Measurements from ENCODE around the gene NAP1L5.

NAP1L5 gene, protein sequence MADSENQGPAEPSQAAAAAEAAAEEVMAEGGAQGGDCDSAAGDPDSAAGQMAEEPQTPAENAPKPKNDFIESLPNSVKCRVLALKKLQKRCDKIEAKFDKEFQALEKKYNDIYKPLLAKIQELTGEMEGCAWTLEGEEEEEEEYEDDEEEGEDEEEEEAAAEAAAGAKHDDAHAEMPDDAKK

GRCh38 chr4:88697588-88698329 lies at the start of gene NAP1L5:
TSS of gene NAP1L5 (minus strand) at chr4:88697829. CDS start at chr4:88697754, 75 bp downstream.
- peak; percentile 37 for DNase-seq

- DNase-seq, result no peak
Measured at GRCh38 chr4:88747351-88747750, 49.7 kb upstream of the NAP1L5 start.

DNA sequence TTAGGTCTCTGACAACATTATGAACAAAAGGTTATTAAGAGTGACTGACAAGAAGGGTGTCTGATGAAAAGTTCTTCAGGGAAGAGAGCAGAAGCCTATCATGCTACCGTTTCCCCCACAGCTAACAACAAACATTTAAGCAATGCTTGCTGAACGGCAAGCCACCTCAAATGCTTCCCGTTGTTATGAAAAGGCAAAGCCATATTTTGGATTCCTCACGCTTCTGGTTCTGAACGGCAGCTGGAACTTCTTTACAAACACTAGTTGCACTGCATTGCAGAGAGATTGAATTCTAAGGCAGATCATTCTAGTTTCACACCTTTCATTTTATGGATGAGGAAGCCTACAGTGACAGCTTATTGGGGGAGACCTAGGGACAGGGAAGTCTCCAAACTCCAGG lies 48.6 kb upstream of the NAP1L5 start:
- no peak for DNase-seq

GRCh38 chr4:88745581-88746163 lies 48.0 kb upstream of the NAP1L5 start:
- no peak for DNase-seq

DNA sequence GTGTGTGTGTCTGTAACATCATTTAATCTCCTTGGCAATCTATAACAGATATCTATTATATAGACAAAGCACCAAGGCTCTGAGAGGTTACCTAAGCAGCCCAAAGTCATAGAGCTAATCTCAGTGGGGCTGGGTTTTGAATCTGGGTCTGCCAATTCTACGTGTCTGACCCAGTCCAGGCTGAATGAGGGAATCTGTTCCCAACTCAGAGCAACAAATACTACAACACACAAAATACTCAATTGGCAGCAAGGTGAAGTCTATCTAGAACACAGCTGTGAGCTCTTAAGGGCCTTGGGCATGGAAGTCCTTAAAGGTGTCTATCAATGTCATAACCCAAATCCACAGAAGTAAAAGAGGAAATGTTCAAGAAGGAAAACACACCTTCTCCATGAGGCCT lies 47.5 kb upstream of the NAP1L5 start:
- DNase-seq, result no peak

DNA sequence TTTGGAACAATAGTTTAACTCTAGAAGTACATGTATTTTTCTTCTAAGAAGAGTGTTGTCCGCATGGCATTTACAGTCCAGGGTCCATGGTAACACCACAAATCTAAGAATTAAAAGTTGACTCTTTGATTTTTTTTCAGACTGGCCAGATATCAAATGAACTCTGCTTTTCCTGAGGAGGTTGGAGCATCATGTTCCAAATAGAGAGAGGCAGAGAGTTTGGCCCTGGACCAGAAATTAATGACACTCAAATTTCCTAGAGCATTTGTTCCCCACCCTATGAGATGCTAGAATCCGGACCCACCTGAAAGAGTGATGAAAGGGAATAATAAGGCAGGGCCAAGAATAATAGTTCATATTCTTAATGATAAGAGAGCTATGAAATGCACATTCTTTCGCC lies 47.0 kb upstream of the NAP1L5 start:
- DNase-seq, result no peak

GRCh38 chr4:88743696-88744095 lies 46.1 kb upstream of the NAP1L5 start:
- DNase-seq, result no peak

DNA sequence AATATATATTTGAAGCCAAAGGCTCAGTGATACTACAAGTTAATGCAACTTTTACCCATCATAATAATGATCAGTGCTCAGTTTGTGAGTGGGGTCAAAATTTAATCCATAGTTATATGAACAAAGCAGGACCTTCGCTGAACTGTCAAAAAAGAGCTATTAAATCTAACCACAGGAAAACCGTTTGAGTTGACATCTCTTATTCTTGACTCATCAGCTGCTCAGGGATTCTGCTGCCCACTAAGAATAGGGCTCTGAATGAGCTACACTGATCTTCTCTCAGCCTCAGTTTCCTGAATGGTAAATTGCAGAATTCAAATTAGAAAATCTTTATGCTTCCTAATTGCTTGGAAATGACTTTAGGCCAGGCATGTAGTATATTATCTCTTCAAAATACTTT lies 44.9 kb upstream of the NAP1L5 start:
- no peak for DNase-seq

DNA sequence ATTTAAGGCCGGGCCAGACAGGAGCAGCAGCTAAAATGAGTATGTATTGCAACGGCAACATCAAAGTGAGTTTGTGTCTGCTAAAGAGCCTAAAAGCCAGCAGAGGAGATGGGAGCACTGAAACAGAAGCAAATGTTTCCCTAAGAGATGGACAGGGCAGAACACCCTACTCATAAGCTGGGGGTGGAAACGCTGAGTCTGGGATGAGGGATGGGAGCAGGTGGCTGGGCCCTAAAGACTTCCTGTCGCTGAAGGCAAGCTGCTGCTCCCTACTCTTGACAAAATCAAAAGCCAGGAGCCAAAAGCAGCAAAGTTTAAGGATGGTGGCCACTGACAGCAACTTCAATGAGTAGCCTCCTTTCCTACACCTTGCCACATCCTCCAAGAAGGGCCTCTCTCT lies 40.6 kb upstream of the NAP1L5 start:
- DNase-seq, result no peak

DNA sequence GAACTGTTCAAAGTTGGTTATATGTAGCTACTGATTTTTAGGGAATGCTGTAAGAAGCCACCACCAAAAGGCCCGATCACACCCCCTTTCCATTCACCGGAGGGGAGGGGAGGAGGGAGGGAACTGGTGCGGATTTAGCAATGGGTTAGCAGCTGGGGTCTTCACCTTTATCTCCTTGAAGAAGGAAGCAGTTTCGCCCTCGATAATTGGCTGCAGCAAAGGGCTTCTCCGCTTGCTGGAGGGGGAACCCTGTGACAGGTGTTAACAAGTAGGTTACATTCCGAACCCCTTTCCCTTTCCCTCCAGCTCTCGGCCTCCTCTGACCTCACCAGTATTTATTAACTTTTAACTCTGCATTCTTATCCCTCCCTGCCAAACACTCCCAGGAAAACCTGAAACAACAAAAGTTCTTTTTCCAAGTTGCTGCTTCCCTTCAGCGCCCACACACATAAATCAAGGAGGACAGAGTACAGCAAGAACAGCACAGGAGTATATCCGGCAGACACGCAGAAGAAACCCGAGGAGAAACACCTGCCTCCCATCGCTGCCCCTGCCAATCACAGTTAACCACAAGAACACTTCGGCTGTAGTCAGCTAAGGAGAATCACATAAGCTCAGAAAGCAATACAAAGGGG lies 39.8 kb upstream of the NAP1L5 start:
- DNase-seq, result no peak

GRCh38 chr4:88736264-88736663 lies 38.6 kb upstream of the NAP1L5 start:
- DNase-seq, result no peak

DNA sequence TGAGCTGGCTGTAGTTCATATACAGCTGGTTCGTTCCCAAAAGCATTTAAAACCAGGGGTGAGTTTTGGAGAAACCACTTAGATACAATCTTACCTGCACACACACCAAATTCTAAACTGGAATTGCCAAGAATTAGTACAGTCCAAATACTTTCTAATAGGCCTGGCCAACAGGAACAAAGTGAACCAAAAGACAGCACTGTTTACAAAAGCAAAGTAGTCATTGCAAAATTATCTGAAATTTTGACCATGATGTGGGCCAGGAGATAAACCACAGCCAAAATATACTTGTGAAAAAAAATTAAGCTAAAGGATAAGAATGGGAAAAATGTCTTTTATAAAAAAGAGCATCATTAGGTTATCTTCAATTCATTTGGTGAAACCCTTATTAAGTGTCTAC lies 37.9 kb upstream of the NAP1L5 start:
- no peak for DNase-seq

- DNase-seq, result no peak
Measured at GRCh38 chr4:88734403-88734949, 36.8 kb upstream of the NAP1L5 start.

GRCh38 chr4:88732714-88733368 lies 35.2 kb upstream of the NAP1L5 start:
- DNase-seq, result no peak

DNA sequence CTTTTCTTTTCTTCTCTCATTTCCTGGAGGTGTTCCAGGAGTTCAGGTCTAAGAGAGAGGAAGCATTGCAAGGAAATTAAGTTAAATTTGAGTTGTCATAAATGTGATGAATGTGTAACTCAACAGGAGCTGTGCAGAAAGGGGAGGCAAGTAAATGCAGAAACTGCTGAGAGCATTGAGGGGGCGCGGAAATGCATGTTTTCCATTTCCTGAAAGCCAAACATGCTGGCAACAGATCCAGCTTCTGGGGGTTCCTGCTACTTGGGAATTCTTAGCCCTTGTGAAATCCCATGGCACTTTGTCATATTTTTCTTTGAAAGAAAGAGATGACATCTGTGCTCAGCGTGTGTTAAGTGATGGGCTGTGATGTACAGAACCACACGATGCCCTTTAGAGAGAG lies 33.8 kb upstream of the NAP1L5 start:
- DNase-seq, result no peak

GRCh38 chr4:88730811-88731210 lies 33.2 kb upstream of the NAP1L5 start:
- DNase-seq, result no peak

- DNase-seq, result no peak
Measured at GRCh38 chr4:88729146-88729760, 31.6 kb upstream of the NAP1L5 start.

GRCh38 chr4:88728146-88728545 lies 30.5 kb upstream of the NAP1L5 start:
- no peak for DNase-seq

DNA sequence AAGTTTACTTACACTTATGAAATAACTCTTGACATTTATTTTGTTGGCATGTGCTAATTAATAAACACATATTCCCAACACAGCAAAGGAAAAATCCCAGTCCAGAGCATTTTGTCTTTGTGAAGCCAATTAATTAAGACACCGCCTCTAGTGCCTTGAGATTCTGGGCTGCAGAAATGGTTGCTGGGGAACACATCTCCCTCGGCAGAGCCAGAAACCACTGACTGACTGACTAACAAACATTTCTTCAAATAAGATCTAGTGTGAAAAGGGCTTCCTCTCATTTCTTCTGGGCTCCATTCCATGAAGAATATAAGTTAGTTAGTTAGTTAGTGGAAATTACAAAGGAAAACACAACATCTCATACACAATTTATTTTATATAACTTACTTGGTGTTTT lies 28.4 kb upstream of the NAP1L5 start:
- no peak for DNase-seq

- no peak for DNase-seq
Measured at GRCh38 chr4:88725143-88725542, 27.5 kb upstream of the NAP1L5 start.

- no peak for DNase-seq
Measured at GRCh38 chr4:88724406-88724805, 26.8 kb upstream of the NAP1L5 start.

- no peak for DNase-seq
Measured at GRCh38 chr4:88722828-88723227, 25.2 kb upstream of the NAP1L5 start.
